NCI-H2227 treated with DMSO at 0.1 percent for 48 hours (cell line): ENCODE results near the gene IRF2.
"Not testable (repeated sequence)": the region's sequence is repeated elsewhere in the genome, so short reads cannot be mapped to it uniquely, and the experiment has no call there.

Experiments used
- DNase-seq: peaks from one replicate; lab custom pipeline; 2025; lab: John Stamatoyannopoulos, UW

Gene IRF2

GRCh38 chr4:184346682-184347081, 127.7 kb downstream of the IRF2 start:
- DNase-seq, result no peak

GRCh38 chr4:184346273-184346672, 128.1 kb downstream of the IRF2 start:
- not testable (repeated sequence) for DNase-seq

GRCh38 chr4:184345573-184345922, 128.8 kb downstream of the IRF2 start:
- no peak for DNase-seq

GRCh38 chr4:184344899-184345572, 129.3 kb downstream of the IRF2 start:
- DNase-seq, result no peak

- DNase-seq, result no peak
These were observed 129.9 kb downstream of the IRF2 start for GRCh38 chr4:184344435-184344834.

- DNase-seq, result peak; percentile 71
These were observed 130.7 kb downstream of the IRF2 start for GRCh38 chr4:184343502-184344177.

GRCh38 chr4:184342857-184343237, 131.5 kb downstream of the IRF2 start:
- not testable (repeated sequence) for DNase-seq

GRCh38 chr4:184342167-184342856, 132.0 kb downstream of the IRF2 start:
- DNase-seq, result no peak

GRCh38 chr4:184339398-184340193, 134.8 kb downstream of the IRF2 start:
- not testable (repeated sequence) for DNase-seq

- no peak for DNase-seq
These were observed 136.4 kb downstream of the IRF2 start for GRCh38 chr4:184337907-184338306.
